ENCODE data around the gene USP5. TPM values are rescaled to one million over a fixed set of nuclear protein-coding genes. Genes with fewer than 3 reads are reported as not detected.
"Not testable (repeated sequence)": the region's sequence is repeated elsewhere in the genome, so short reads cannot be mapped to it uniquely, and the experiment has no call there.

Gene USP5
- total RNA-seq, 1 experiment from 2014 or later = 80.2 TPM

DNA sequence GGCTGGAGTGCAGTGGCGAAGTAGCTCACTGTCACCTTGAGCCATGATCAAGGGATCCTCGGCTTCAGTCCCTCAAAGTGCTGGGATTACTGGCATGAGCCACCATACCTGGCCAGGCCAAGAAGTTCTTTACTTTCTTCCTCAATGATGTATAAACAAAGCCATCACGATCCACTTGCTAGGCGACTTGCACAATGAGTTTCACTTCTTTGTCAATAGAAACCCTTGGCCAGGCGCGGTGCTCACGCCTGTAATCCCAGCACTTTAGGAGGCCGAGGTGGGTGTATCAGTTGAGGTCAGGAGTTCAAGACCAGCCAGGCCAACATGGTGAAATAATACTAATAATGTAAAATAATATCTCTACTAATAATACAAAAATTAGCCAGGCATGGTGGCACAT lies 35.5 kb downstream of the USP5 start:
- TF ChIP-seq, protein P1, sequence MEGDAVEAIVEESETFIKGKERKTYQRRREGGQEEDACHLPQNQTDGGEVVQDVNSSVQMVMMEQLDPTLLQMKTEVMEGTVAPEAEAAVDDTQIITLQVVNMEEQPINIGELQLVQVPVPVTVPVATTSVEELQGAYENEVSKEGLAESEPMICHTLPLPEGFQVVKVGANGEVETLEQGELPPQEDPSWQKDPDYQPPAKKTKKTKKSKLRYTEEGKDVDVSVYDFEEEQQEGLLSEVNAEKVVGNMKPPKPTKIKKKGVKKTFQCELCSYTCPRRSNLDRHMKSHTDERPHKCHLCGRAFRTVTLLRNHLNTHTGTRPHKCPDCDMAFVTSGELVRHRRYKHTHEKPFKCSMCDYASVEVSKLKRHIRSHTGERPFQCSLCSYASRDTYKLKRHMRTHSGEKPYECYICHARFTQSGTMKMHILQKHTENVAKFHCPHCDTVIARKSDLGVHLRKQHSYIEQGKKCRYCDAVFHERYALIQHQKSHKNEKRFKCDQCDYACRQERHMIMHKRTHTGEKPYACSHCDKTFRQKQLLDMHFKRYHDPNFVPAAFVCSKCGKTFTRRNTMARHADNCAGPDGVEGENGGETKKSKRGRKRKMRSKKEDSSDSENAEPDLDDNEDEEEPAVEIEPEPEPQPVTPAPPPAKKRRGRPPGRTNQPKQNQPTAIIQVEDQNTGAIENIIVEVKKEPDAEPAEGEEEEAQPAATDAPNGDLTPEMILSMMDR (IDR thresholded peaks at IDR 0.05; ENCODE audit: unreplicated experiment) = no peak
- DNase-seq (ENCODE audit: unreplicated experiment) = no peak
- H3K36me3 Mint-ChIP-seq (ENCODE audit: insufficient read depth, unreplicated experiment) = no peaks in the 10 kb centered on the region
- no peak overlapping the region for H3K4me3 Mint-ChIP-seq (ENCODE audit: unreplicated experiment)
- no peaks in the 10 kb centered on the region for H3K27me3 Mint-ChIP-seq (ENCODE audit: insufficient read depth, unreplicated experiment)
- CTCF ChIA-PET = interaction anchor here (1.5 to 1.6 kb wide), 2 partner anchors 15 to 19 kb away, joined by 7 read pairs; partner anchors contain the start of gene SPSB2
- H3K27ac Mint-ChIP-seq (ENCODE audit: low read depth, unreplicated experiment) = no peak overlapping the region
- H3K9me3 Mint-ChIP-seq (ENCODE audit: unreplicated experiment) = no peaks in the 10 kb centered on the region
- no TSS peak for BruUV-seq (replicated peaks)
- intact Hi-C loops (cut with micrococcal nuclease) = no loop called here
- POLR2A ChIA-PET = interaction anchor here (1.2 kb wide), 1 partner anchor 14 kb away, joined by 4 read pairs; the partner anchor contains the start of gene SPSB2
- H3K4me1 Mint-ChIP-seq (ENCODE audit: insufficient read depth, unreplicated experiment) = no peaks in the 10 kb centered on the region

DNA sequence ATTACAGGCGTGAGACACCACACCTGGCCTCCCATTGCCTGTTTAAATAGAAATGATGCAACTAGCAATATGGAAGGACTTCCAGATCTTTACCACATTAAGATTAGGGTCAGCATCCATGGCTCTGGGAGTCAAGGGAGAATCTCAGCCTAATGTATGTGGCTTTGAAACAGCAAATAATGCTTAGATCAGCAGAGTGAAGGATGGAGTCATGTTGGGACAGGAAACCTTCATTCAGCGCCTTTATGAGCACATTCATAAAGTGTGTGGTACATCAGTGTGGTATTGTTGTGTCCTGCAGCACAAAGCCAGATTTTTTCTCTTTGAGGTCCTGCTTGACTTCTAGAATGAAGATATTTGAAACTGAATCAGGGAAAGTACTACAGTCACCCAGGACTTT lies 36.4 kb downstream of the USP5 start:
- no peaks in the 10 kb centered on the region for H3K36me3 Mint-ChIP-seq (ENCODE audit: insufficient read depth, unreplicated experiment)
- H3K9me3 Mint-ChIP-seq (ENCODE audit: unreplicated experiment) = no peaks in the 10 kb centered on the region
- intact Hi-C loops (cut with micrococcal nuclease) = no loop called here
- H3K27me3 Mint-ChIP-seq (ENCODE audit: insufficient read depth, unreplicated experiment) = no peaks in the 10 kb centered on the region
- CTCF ChIA-PET = interaction anchor here (0.6 to 1.6 kb wide), 2 partner anchors 16 to 284 kb away, joined by 3 to 7 read pairs; partner anchors contain the start of gene SPSB2
- H3K4me3 Mint-ChIP-seq (ENCODE audit: unreplicated experiment) = no peak overlapping the region
- no peak for DNase-seq (ENCODE audit: unreplicated experiment)
- no TSS peak for BruUV-seq (replicated peaks)
- POLR2A ChIA-PET = interaction anchor here (1.2 kb wide), 1 partner anchor 15 kb away, joined by 4 read pairs; the partner anchor contains the start of gene SPSB2
- H3K27ac Mint-ChIP-seq (ENCODE audit: low read depth, unreplicated experiment) = no peak overlapping the region
- no peaks in the 10 kb centered on the region for H3K4me1 Mint-ChIP-seq (ENCODE audit: insufficient read depth, unreplicated experiment)
- TF ChIP-seq, protein P1 (IDR thresholded peaks at IDR 0.05; ENCODE audit: unreplicated experiment) = no peak

DNA sequence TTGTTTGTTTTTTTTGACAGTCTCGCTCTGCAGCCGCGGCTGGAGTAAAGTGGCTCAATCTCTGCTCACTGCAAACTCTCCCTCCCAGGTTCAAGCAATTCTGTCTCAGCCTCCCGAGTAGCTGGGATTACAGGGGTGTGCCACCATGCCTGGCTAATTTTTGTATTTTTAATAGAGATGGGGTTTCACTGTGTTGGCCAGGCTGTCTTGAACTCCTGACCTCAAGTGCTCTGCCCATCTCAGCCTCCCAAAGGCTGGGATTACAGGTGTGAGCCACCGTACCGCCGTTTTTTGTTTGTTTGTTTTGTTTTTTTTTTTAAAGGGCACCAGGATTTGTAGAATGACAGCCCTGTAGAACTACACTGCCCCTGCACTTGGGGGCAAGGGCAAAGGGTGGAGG lies 36.8 kb downstream of the USP5 start:
- H3K9me3 Mint-ChIP-seq (ENCODE audit: unreplicated experiment); BruUV-seq (replicated peaks); DNase-seq (ENCODE audit: unreplicated experiment); H3K27me3 Mint-ChIP-seq (ENCODE audit: insufficient read depth, unreplicated experiment); H3K4me1 Mint-ChIP-seq (ENCODE audit: insufficient read depth, unreplicated experiment); H3K4me3 Mint-ChIP-seq (ENCODE audit: unreplicated experiment); intact Hi-C loops (cut with micrococcal nuclease); H3K36me3 Mint-ChIP-seq (ENCODE audit: insufficient read depth, unreplicated experiment); H3K27ac Mint-ChIP-seq (ENCODE audit: low read depth, unreplicated experiment): not testable (repeated sequence)
- POLR2A ChIA-PET = interaction anchor here (1.2 kb wide), 1 partner anchor 16 kb away, joined by 4 read pairs; the partner anchor contains the start of gene SPSB2
- CTCF ChIA-PET = interaction anchor here (1.2 to 1.6 kb wide), 2 partner anchors 16 to 37 kb away, joined by 3 to 7 read pairs; partner anchors contain the start of gene SPSB2

DNA sequence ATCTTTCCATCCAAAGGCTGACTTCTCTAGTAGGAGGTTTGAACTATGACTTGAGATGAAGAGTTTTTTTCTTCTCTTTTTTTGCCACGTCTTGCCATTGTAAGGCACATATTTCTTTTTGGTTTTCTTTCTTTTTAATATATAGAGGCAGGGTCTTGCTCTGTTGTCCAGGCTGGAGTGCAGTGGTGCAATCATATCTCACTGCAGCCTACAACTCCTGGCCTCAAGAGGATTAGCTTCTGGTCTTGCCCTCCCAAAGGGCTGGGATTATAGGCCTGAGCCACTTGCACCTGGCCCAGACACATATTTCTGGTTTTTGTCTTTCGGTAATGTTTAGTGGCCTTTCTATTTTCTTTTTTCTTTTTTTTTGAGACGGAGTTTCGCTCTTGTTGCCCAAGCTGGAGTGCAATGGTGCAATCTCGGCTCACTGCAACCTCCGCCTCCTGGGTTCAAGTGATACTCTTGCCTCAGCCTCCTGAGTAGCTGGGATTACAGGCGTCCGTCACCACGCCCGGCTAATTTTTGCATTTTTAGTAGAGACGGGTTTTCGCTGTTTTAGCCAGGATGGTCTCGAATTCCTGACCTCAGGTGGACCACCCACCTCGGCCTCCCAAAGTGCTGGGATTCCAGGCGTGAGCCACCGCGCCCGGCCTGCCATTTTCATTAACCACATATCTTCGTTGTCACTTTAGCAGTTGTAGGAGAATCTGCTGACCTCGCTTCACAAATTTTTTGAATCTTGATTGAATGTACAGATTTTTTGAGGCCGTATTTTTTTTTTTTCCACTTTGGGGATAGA lies 38.0 kb downstream of the USP5 start:
- CTCF ChIA-PET = interaction anchor here (1.2 kb wide), 1 partner anchor 35 kb away, joined by 3 read pairs; no protein-coding TSS in a partner anchor
- H3K27me3 Mint-ChIP-seq (ENCODE audit: insufficient read depth, unreplicated experiment); DNase-seq (ENCODE audit: unreplicated experiment); H3K36me3 Mint-ChIP-seq (ENCODE audit: insufficient read depth, unreplicated experiment); intact Hi-C loops (cut with micrococcal nuclease); H3K4me1 Mint-ChIP-seq (ENCODE audit: insufficient read depth, unreplicated experiment); H3K4me3 Mint-ChIP-seq (ENCODE audit: unreplicated experiment); BruUV-seq (replicated peaks); H3K9me3 Mint-ChIP-seq (ENCODE audit: unreplicated experiment): not testable (repeated sequence)
- POLR2A ChIA-PET = interaction anchor here (0.5 to 2.4 kb wide), 5 partner anchors 10 to 71 kb away, joined by 3 to 37 read pairs (median 4); partner anchors contain the start of genes SPSB2 and TPI1
- H3K27ac Mint-ChIP-seq (ENCODE audit: low read depth, unreplicated experiment) = peak overlapping the region; percentile 74

All from MCF 10A (cell line).